Mesodermal cell (in vitro differentiated cells): Measurements from ENCODE around the gene GPR171.

Source experiments
- H3K27ac ChIP-seq: 2 replicates; pipeline ENCODE4 v1.7.0; 2013; ENCODE audit warnings: mild to moderate bottlenecking, low read depth, low read length, moderate library complexity; ENCODE audit not compliant: severe bottlenecking
- H3K36me3 ChIP-seq: 2 replicates; pipeline ENCODE4 v1.7.1; 2013; ENCODE audit warnings: mild to moderate bottlenecking, low read length, moderate library complexity; ENCODE audit not compliant: control insufficient read depth, insufficient read depth
- H3K4me1 ChIP-seq: one replicate; pipeline ENCODE4 v1.7.1; 2013; ENCODE audit warnings: mild to moderate bottlenecking, low read length; ENCODE audit not compliant: insufficient read depth, control insufficient read depth, poor library complexity, severe bottlenecking
- H3K4me3 ChIP-seq: 2 replicates; pipeline ENCODE4 v1.7.0; 2013; ENCODE audit warnings: low read length, control low read depth, mild to moderate bottlenecking; ENCODE audit not compliant: insufficient read depth, poor library complexity, severe bottlenecking; ENCODE audit errors: extremely low read depth
- H3K9me3 ChIP-seq: 2 replicates; pipeline ENCODE4 v1.7.1; 2013; ENCODE audit warnings: mild to moderate bottlenecking, low read length, moderate library complexity; ENCODE audit not compliant: control insufficient read depth
- WGBS, 2 experiments: methylation state at CpG; one replicate each; pipeline ENCODE4 v1.1.5; 2013; ENCODE audit warnings: missing lambda C conversion rate in 2 of 2; ENCODE audit not compliant: insufficient coverage in 2 of 2; 5-methylcytosine and 5-hydroxymethylcytosine counted together

The GPR171 gene

DNA sequence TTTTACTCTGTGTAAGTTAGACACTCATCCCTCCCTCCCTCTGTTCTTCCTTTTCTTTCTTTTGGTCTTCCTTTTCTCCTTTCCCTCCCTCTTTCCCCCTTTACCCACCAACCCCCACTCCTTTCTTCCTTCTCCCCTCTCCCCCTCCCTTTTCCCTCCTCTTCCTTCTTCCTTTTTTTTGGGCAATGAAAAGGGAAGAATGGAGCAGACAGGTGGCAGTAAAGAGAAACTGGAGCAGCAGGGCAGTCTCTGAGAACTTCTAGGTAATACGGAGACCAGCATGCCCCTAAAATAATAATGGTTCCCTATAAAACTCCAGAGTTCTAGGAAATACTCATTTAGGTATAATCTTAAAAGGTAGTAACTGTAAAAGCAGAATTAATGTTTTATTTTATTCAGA lies 11.4 kb upstream of the GPR171 start:
- Histone ChIP-seq H3K27ac (no peak overlapping the region), H3K36me3 (no peaks in the 10 kb centered on the region), H3K4me3 (no peak overlapping the region), H3K9me3 (no peaks in the 10 kb centered on the region), H3K4me1 (peaks cover 18% of the 10 kb centered on the region)
- no CpG with 5 or more reads among the region's 1 CpG for WGBS, 2 experiments

DNA sequence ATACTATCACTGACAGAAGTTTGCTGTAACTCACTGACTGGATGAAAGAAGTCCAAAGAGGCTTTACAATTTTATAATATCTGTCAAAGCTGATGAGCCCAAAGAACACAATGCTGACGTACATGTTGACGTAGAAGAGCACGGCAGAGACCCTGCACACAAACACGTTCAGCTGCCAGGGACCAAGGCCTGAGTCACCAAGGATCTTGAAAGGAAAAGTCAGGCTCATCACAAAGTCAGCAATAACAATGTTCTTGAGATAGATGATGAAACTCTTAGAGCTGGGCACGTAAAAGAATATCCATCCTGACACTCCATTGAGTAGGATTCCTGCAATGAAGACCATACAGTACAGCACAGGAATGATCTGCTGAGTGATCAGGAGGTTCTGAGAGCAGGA lies 10.9 kb upstream of the GPR171 start:
- H3K36me3 ChIP-seq, result no peaks in the 10 kb centered on the region
- no peak overlapping the region for H3K4me3 ChIP-seq
- no peak overlapping the region for H3K27ac ChIP-seq
- no peaks in the 10 kb centered on the region for H3K9me3 ChIP-seq
- peaks cover 18% of the 10 kb centered on the region for H3K4me1 ChIP-seq
- 95% methylated on average over 4 to 5 of the region's 5 CpGs for WGBS, 2 experiments

DNA sequence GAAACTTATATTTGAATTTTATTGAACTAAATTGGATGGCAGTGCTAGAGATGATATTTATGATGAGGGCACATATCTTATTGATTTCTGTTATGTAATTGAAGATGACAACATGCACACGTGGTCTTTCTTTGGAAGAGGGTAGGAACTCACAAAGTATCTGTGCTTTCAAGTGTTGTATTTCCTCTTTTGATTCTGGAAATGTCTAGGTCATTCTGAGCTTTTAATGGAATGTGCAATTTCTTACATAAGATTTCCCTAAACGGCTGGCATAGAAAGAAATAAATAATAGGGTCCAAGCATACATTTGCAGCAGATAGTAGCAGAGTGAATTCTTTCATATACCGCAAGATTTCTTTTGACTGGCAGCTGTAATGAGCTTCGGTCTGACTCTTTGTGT lies 10.1 kb upstream of the GPR171 start:
- Histone ChIP-seq H3K9me3 (no peaks in the 10 kb centered on the region), H3K36me3 (no peaks in the 10 kb centered on the region), H3K27ac (no peak overlapping the region), H3K4me1 (peaks cover 18% of the 10 kb centered on the region), H3K4me3 (no peak overlapping the region)
- 95 to 100% methylated on average over 2 to 4 of the region's 4 CpGs for WGBS, 2 experiments

DNA sequence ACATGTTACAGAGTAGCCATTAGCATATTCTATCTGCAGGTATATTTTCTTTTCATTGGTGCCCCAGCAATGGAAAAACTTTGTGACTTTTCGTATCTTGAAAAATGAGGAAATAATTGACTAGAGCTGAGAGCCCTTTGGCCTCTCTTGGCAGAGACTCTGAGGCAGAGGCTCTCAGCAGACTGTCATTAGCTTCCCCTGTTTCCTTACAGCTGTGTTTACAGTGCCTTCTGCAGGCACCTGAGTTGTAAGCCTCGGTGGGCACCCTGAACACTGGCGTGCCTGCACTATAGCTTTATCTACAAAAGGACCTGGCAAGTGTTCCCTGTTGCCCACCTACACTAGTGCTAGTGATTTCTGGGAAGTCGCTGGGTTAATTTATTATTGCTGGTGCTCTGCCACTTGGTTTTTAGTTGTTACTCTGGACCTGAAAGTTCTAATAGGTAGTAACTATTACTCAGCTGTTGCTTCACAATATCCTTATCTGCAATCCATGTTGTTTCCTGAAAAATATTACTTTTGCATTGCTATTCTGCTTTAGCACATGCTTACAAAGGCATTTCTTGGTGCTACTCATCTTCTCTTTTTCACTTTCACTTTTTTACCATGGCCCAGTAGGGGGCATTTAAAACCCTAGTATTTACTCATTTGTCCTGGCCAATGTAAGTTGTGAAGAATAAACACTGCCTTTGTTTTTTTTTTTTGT lies 7.8 kb upstream of the GPR171 start:
- Histone ChIP-seq H3K27ac (no peak overlapping the region), H3K9me3 (no peaks in the 10 kb centered on the region), H3K4me3 (no peak overlapping the region), H3K36me3 (no peaks in the 10 kb centered on the region), H3K4me1 (peaks cover 6% of the 10 kb centered on the region)
- 72 to 100% methylated on average over 1 to 3 of the region's 4 CpGs for WGBS, 2 experiments

DNA sequence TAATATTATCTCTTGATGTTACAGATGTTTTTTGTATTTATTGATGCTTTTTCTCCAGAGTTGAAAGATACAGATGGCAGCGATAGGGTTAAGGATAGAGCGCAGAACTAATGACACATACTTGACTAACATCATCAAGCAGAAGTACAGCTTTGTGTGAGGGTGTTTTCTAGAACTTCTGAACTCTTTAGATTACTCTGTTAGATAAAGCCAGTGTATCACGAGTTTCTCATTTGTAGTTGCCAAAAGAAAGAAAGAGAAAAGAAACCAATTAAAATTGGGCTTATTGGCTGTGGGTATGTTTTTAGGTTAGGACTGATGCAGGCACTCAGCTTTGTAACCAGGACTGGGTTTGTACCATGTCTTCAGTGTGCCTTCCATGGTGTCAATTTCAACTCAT lies 6.6 kb upstream of the GPR171 start:
- Histone ChIP-seq H3K4me3 (no peak overlapping the region), H3K9me3 (no peaks in the 10 kb centered on the region), H3K4me1 (no peaks in the 10 kb centered on the region), H3K27ac (no peak overlapping the region), H3K36me3 (no peaks in the 10 kb centered on the region)
- WGBS, 2 experiments, result 100% methylated on average over 1 of the region's 3 CpGs; no CpG with 5 or more reads in 1 of the 2 experiments

DNA sequence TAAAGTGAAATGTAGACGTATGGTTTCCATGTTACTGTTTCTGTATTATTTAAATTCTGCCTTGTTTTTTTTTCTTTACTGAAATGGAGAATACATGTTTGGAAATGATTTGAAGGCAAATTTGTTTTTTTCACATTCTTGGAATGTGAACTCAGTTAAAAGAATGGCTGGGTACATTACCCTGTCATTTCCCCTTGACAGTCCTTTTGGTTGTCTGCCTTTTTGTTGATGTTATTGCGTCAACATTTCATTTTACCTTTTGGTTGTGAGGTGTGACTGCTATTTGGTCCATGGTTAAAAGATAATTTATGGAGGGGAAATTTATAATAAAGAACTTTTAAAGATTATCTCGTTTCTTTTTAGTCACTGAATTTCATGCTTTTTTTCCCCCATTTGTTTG lies 3.2 kb upstream of the GPR171 start:
- Histone ChIP-seq H3K9me3 (no peaks in the 10 kb centered on the region), H3K36me3 (no peaks in the 10 kb centered on the region), H3K4me3 (no peak overlapping the region), H3K27ac (no peak overlapping the region), H3K4me1 (no peaks in the 10 kb centered on the region)
- WGBS, 2 experiments, result 100% methylated on average over 1 of the region's 3 CpGs; no CpG with 5 or more reads in 1 of the 2 experiments

DNA sequence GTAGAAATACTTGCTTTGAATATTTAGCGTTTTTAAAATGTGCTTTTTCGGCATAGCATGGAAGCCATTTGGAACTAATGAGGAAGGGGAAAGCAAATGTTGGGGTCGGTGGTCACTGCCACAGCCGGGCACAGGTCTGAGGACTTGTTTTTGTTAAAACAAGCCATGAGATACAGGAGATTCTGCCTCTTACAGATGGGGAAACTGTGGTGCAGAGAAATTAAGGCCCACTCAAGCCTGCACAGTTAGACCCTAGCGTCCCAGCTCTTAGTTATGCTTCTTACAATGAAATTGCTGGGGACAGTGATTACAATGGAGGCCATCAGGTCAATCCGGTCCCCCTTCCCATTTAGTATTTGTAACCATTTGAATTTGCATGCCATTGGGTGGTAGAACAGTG lies 2.5 kb upstream of the GPR171 start:
- H3K4me1 ChIP-seq, result no peaks in the 10 kb centered on the region
- no peak overlapping the region for H3K27ac ChIP-seq
- H3K4me3 ChIP-seq, result no peak overlapping the region
- 94 to 100% methylated on average over 3 to 4 of the region's 6 CpGs for WGBS, 2 experiments
- H3K36me3 ChIP-seq, result no peaks in the 10 kb centered on the region
- no peaks in the 10 kb centered on the region for H3K9me3 ChIP-seq

DNA sequence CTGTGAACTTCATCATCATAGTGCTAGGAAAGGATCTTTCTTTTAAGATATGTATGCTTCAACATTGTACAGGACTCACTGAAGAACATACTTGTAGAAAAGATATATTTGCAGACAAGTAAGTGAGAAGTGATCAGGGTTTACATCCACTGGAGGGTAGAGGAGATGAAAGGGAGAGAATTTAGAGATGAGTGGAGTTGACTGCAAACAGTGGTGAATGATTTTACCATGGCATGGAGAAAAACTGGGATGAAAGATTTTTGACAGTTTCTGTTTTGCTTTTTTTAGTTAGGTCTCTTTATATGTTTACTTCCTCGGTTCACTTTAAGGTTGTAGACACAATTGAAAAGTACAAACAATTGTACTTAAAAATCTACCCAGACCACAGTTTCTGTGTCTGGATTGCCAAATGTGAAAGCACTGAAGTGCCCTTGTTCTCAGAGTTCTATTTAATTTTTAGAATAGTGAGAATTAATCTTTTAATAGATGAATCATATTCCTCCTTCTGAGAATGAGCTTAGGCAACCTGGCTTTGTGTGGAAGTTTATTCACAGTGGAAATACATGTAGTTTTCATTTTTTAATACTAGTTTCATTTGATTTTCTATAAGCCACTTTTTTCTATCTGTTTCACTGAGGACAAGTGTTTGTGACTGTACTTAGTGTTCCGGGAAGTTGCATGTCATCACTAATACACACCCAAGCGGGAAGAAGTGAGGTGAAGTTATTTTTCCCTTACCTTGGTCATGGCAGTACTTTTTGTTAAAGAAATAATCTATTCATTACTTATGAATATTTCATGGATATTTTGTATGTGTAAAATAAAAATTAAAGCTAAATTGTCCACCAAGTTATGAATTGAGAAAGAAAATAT lies 1.8 kb upstream of the GPR171 start:
- Histone ChIP-seq H3K9me3 (no peaks in the 10 kb centered on the region), H3K36me3 (no peaks in the 10 kb centered on the region), H3K27ac (no peak overlapping the region), H3K4me3 (no peak overlapping the region), H3K4me1 (no peaks in the 10 kb centered on the region)
- WGBS, 2 experiments, result no CpG with 5 or more reads among the region's 3 CpGs

DNA sequence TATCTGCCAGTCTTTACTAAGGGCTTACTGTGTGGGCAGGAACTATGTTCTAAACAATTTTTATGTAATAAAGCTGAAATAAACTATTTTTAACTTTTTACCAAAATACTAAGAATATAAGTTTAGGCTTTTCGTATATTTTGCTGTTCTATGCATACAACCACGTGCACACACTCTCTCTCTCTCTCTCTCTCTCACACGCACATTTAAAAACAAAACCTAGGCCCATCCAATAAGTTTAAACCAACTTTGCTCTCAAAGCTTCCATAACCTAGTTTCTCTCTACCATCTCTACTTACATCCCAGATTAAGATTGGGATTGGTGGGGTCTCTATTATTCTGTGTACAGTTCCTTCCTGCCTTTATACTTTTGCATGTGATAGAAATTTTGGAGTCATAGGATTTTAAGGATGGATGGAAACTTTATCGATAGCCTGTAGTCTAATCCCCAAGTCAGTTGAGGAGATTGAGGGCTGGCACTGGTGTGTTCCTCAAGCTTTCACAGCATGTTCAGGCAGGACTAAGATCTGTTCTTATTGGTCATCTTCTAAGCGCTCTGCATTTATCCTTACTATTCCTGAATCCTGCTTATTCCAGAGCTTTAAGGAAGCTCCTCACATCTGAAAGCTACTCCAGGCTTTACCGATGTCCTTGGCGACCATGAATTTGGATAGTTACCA lies 1.8 kb downstream of the GPR171 start:
- Histone ChIP-seq H3K36me3 (no peaks in the 10 kb centered on the region), H3K27ac (no peak overlapping the region), H3K4me3 (no peak overlapping the region), H3K4me1 (no peaks in the 10 kb centered on the region), H3K9me3 (no peaks in the 10 kb centered on the region)
- WGBS, 2 experiments, result 95 to 97% methylated on average over 5 to 6 of the region's 7 CpGs

DNA sequence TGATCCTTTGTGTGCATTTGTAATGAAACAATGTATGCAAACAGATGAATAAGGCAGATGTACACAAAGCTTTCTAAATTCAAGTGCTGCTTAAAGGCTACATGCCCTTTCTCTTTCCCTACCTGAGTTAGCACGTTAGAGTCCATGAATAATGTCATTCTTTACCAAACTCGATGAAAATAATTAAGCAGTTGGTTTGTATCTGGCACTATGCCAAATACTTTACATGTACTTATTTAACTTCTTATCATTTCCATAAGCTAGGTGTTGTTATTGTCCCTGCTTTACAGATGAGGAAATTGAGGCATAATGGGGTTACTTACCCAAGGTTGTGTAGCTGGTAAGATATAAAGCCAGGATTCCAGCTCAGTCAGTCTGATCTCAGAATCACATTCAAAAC lies 2.4 kb downstream of the GPR171 start:
- H3K36me3 ChIP-seq, result no peaks in the 10 kb centered on the region
- no peaks in the 10 kb centered on the region for H3K9me3 ChIP-seq
- H3K27ac ChIP-seq, result no peak overlapping the region
- WGBS, 2 experiments, result 83% methylated on average over 1 of the region's 2 CpGs; no CpG with 5 or more reads in 1 of the 2 experiments
- H3K4me1 ChIP-seq, result no peaks in the 10 kb centered on the region
- H3K4me3 ChIP-seq, result no peak overlapping the region
